Choroid plexus epithelial cell (primary cell): ENCODE results near the gene CRISPLD2.

Experiments used
- DNase-seq: peaks from one replicate; pipeline ENCODE4 v3.0.0-alpha.2; 2010; ENCODE audit warnings: low read depth
- H3K4me3 ChIP-seq: 2 replicates; pipeline ENCODE4 v1.5.1; 2011; ENCODE audit warnings: low read depth, mild to moderate bottlenecking, control low read depth, low read length, moderate library complexity
- CTCF ChIP-seq: conservative IDR thresholded peaks from 2 replicates; pipeline ENCODE4 v1.5.1; 2011; ENCODE audit warnings: low read depth, mild to moderate bottlenecking, control low read depth, inconsistent platforms, low read length, moderate library complexity

CRISPLD2 gene

GRCh38 chr16:84907575-84907974 lies 87.8 kb downstream of the CRISPLD2 start:
- TF ChIP-seq CTCF = peak; percentile 23
- no peak overlapping the region for H3K4me3 ChIP-seq
- peak; percentile 93 for DNase-seq

- no peak overlapping the region for H3K4me3 ChIP-seq
Observed at GRCh38 chr16:84909476-84910085, 89.8 kb downstream of the CRISPLD2 start.

GRCh38 chr16:84911486-84912216 lies 91.9 kb downstream of the CRISPLD2 start:
- H3K4me3 ChIP-seq = no peak overlapping the region
- peak; percentile 19 for DNase-seq
- TF ChIP-seq CTCF = no peak

More at GRCh38 chr16:84909476-84910085, 89.8 kb downstream of the CRISPLD2 start:
- no peak for DNase-seq
- no peak for TF ChIP-seq CTCF

GRCh38 chr16:84913315-84913714 lies 93.5 kb downstream of the CRISPLD2 start:
- no peak for DNase-seq
- no peak for TF ChIP-seq CTCF
- H3K4me3 ChIP-seq = no peak overlapping the region

GRCh38 chr16:84914273-84914672 lies 94.5 kb downstream of the CRISPLD2 start:
- no peak for TF ChIP-seq CTCF
- H3K4me3 ChIP-seq = no peak overlapping the region
- no peak for DNase-seq

- DNase-seq = no peak
- no peak overlapping the region for H3K4me3 ChIP-seq
- TF ChIP-seq CTCF = no peak
Observed at GRCh38 chr16:84916178-84916577, 96.4 kb downstream of the CRISPLD2 start.

- TF ChIP-seq CTCF = no peak
- H3K4me3 ChIP-seq = no peak overlapping the region
- no peak for DNase-seq
Observed at GRCh38 chr16:84916850-84917249, 97.1 kb downstream of the CRISPLD2 start.
